Transverse colon (tissue), 4 donors: Measurements from ENCODE around the gene DCK. TPM values are rescaled to one million over a fixed set of nuclear protein-coding genes. Genes with fewer than 3 reads are reported as not detected.
"Not testable (repeated sequence)": the region's sequence is repeated elsewhere in the genome, so short reads cannot be mapped to it uniquely, and the experiment has no call there.

Source experiments
- DNase-seq: peaks from one replicate; pipeline ENCODE4 v3.0.0-alpha.2; 2019
- H3K27ac ChIP-seq, 4 donors: fragments of 200-600 bp; sonication (generic); 2 replicates each; pipeline ENCODE4 v1.5.1; 2016 to 2018; ENCODE audit warnings: inconsistent platforms in 4 of 4
- H3K27me3 ChIP-seq: fragments of 200-600 bp; sonication (generic); 2 replicates; pipeline ENCODE4 v1.5.1; 2017; ENCODE audit warnings: inconsistent platforms
- H3K36me3 ChIP-seq, 4 donors: fragments of 200-600 bp; sonication (generic); 2 replicates each; pipeline ENCODE4 v1.5.1; 2017 to 2019; ENCODE audit warnings: inconsistent platforms in 4 of 4
- H3K4me1 ChIP-seq, 4 donors: fragments of 200-600 bp; sonication (generic); 2 replicates each; pipeline ENCODE4 v1.5.1; 2017 to 2020; ENCODE audit warnings: inconsistent platforms in 4 of 4
- H3K4me3 ChIP-seq, 4 donors: fragments of 200-600 bp; sonication (generic); 1 replicate in 1 of 4; 2 replicates in 3 of 4; pipeline versions ENCODE4 v1.5.1 to v1.6.1; 2017 to 2019; ENCODE audit warnings: inconsistent platforms in 4 of 4
- H3K9me3 ChIP-seq, 2 donors: fragments of 200-600 bp; sonication (generic); 2 replicates each; pipeline ENCODE4 v1.5.1; 2017 to 2019; ENCODE audit warnings: inconsistent platforms in 2 of 2
- CTCF ChIP-seq, 5 experiments: fragments of 200-600 bp in 3 of 5; fragments of 450-650 bp in 2 of 5; sonication (generic) in 3 of 5; IDR thresholded peaks; 1 replicate in 2 of 5; 2 replicates in 3 of 5; pipeline ENCODE4 v1.5.1; 2016 to 2017; ENCODE audit warnings: antibody characterized with exemption in 5 of 5, inconsistent platforms in 3 of 5, mild to moderate bottlenecking in 2 of 5, moderate library complexity in 1 of 5
- EP300 ChIP-seq: sonication (generic); formaldehyde crosslinking; IDR thresholded peaks from one replicate; pipeline ENCODE4 v1.6.1; 2017; ENCODE audit warnings: antibody characterized with exemption, low read depth
- POLR2A ChIP-seq: fragments of 450-650 bp; IDR thresholded peaks from one replicate; pipeline ENCODE4 v1.6.1; 2016; ENCODE audit warnings: antibody characterized with exemption, mild to moderate bottlenecking, moderate library complexity
- POLR2AphosphoS5 ChIP-seq, 3 donors: sonication (generic); formaldehyde crosslinking; IDR thresholded peaks; one replicate each; pipeline ENCODE4 v1.6.1; 2016; ENCODE audit warnings: antibody characterized with exemption in 3 of 3
- WGBS, 2 donors: methylation state at CpG; one replicate each; pipeline ENCODE4 v1.1.5; 2018; ENCODE audit warnings: low coverage in 1 of 2; 5-methylcytosine and 5-hydroxymethylcytosine counted together
- in situ Hi-C, 4 donors: fragments of 200-750 bp; cut with MboI; loops; one replicate each; pipeline versions ENCODE4 v1.15.0 to v1.15.1; 2017; ENCODE audit warnings: low sequenced_read_pairs in 3 of 4, low pct_ligation_motif_present in 1 of 4, low pct_unique_long_range_greater_than_20kb in 1 of 4
- intact Hi-C: fragments of 100-400 bp; cut with DNase I; formaldehyde crosslinking; loops from one replicate; pipeline ENCODE4 v1.15.1; 2023; ENCODE audit warnings: low total_unique reads
- total RNA-seq, 4 donors: library from RNA; depleted of rRNA; stranded (reverse); fragments of >200 nt; gene quantifications; one replicate each; pipeline ENCODE4 v1.1.0, GENCODE V29; 2016

DCK gene
- total RNA-seq, 4 donors from 2014 or later: 6.0 to 18.1 (median 15.9) TPM

- no peak for DNase-seq
- in situ Hi-C loops: loop anchor here in 2 of 4 donors (25.0 kb wide), 3 partner anchors 97 to 372 kb away; partner anchors contain the start of genes ENAM (in 1 of the 2), GRSF1 (in 1 of the 2) and MOB1B (in 1 of the 2)
- no peak overlapping the region for H3K27ac ChIP-seq
- no peaks in the 10 kb centered on the region for H3K27me3 ChIP-seq
- TF ChIP-seq POLR2AphosphoS5 (IDR thresholded peaks at IDR 0.05): no peak
- no peak for TF ChIP-seq POLR2A
- no peak for TF ChIP-seq CTCF (IDR thresholded peaks at IDR 0.05)
- TF ChIP-seq EP300: no peak
- no peaks in the 10 kb centered on the region for H3K9me3 ChIP-seq
- no peaks in the 10 kb centered on the region for H3K36me3 ChIP-seq
- no peak overlapping the region for H3K4me3 ChIP-seq
- intact Hi-C loops: no loop called here
- peaks cover 0 to 11% (median 2%) of the 10 kb centered on the region in 4 donors for H3K4me1 ChIP-seq
- 76 to 80% methylated on average over 3 of the region's 3 CpGs for WGBS, 2 donors
Measured at GRCh38 chr4:71009086-71009485, 15.6 kb downstream of the DCK start.

- DNase-seq: no peak
- H3K36me3 ChIP-seq: no peaks in the 10 kb centered on the region
- H3K27ac ChIP-seq: no peak overlapping the region
- 0 to 4% methylated on average over 3 of the region's 3 CpGs for WGBS, 2 donors
- peaks cover 0 to 9% (median 2%) of the 10 kb centered on the region in 4 donors for H3K4me1 ChIP-seq
- H3K4me3 ChIP-seq: no peak overlapping the region
- in situ Hi-C loops (loop anchor here in 2 of 4 donors (25.0 kb wide), 3 partner anchors 98 to 373 kb away; partner anchors contain the start of genes ENAM (in 1 of the 2), GRSF1 (in 1 of the 2) and MOB1B (in 1 of the 2)), intact Hi-C loops (no loop called here)
- no peaks in the 10 kb centered on the region for H3K27me3 ChIP-seq
- no peaks in the 10 kb centered on the region for H3K9me3 ChIP-seq
- TF ChIP-seq POLR2A: no peak
- TF ChIP-seq CTCF (IDR thresholded peaks at IDR 0.05): peak; percentile 57 to 73 (median 62)
Measured at GRCh38 chr4:71009890-71010588, 16.6 kb downstream of the DCK start.

GRCh38 chr4:71011451-71011850 lies 18.0 kb downstream of the DCK start:
- no peak overlapping the region for H3K27ac ChIP-seq
- no peak for DNase-seq
- intact Hi-C loops: no loop called here
- no peak overlapping the region for H3K4me3 ChIP-seq
- WGBS, 2 donors: 93 to 100% methylated on average over 2 to 4 of the region's 4 CpGs
- no peaks in the 10 kb centered on the region for H3K36me3 ChIP-seq
- TF ChIP-seq POLR2AphosphoS5 (IDR thresholded peaks at IDR 0.05): no peak
- no peak for TF ChIP-seq CTCF (IDR thresholded peaks at IDR 0.05)
- no peak for TF ChIP-seq EP300
- no peak for TF ChIP-seq POLR2A
- H3K9me3 ChIP-seq: no peaks in the 10 kb centered on the region
- H3K4me1 ChIP-seq: peaks cover 0 to 4% (median 2%) of the 10 kb centered on the region in 4 donors
- in situ Hi-C loops: loop anchor here in 2 of 4 donors (25.0 kb wide), 3 partner anchors 99 to 374 kb away; partner anchors contain the start of genes ENAM (in 1 of the 2), GRSF1 (in 1 of the 2) and MOB1B (in 1 of the 2)
- H3K27me3 ChIP-seq: no peaks in the 10 kb centered on the region

- H3K36me3 ChIP-seq, H3K9me3 ChIP-seq, H3K4me1 ChIP-seq, H3K4me3 ChIP-seq, H3K27me3 ChIP-seq, H3K27ac ChIP-seq, intact Hi-C loops, DNase-seq: not testable (repeated sequence)
- in situ Hi-C loops: loop anchor here in 2 of 4 donors (25.0 kb wide), 3 partner anchors 105 to 380 kb away; partner anchors contain the start of genes ENAM (in 1 of the 2), GRSF1 (in 1 of the 2) and MOB1B (in 1 of the 2)
- WGBS, 2 donors: 97 to 100% methylated on average over 2 of the region's 2 CpGs
Measured at GRCh38 chr4:71017391-71017790, 23.9 kb downstream of the DCK start.
